ENCODE results near the gene EEF1A2. TPM values are rescaled to one million over a fixed set of nuclear protein-coding genes. Genes with fewer than 3 reads are reported as not detected.

The EEF1A2 gene
- polyA plus RNA-seq, 4 donors, result 0.56 to 3.8 (median 1.4) TPM

GRCh38 chr20:63471981-63472831 lies 26.7 kb downstream of the EEF1A2 start, which contains the start of gene KCNQ2:
Gene KCNQ2, minus strand, starts transcription at chr20:63472655. Its CDS starts 192 bp downstream, at chr20:63472463.
- DNase-seq (ENCODE audit: low read depth in 4 of 4, low spot score in 3 of 4), result no peak

GRCh38 chr20:63471717-63471980 lies 27.2 kb downstream of the EEF1A2 start:
- no peak for DNase-seq (ENCODE audit: low read depth in 4 of 4, low spot score in 3 of 4)

GRCh38 chr20:63471002-63471716 lies 27.7 kb downstream of the EEF1A2 start:
- no peak for DNase-seq (ENCODE audit: low read depth in 4 of 4, low spot score in 3 of 4)

GRCh38 chr20:63470410-63470809 lies 28.5 kb downstream of the EEF1A2 start:
- no peak for DNase-seq (ENCODE audit: low read depth in 4 of 4, low spot score in 3 of 4)

- no peak for DNase-seq (ENCODE audit: low read depth in 4 of 4, low spot score in 3 of 4)
Measured at GRCh38 chr20:63469713-63470101, 29.2 kb downstream of the EEF1A2 start.

GRCh38 chr20:63469019-63469712 lies 29.7 kb downstream of the EEF1A2 start:
- no peak for DNase-seq (ENCODE audit: low read depth in 4 of 4, low spot score in 3 of 4)

GRCh38 chr20:63468421-63468820 lies 30.5 kb downstream of the EEF1A2 start:
- DNase-seq (ENCODE audit: low read depth in 4 of 4, low spot score in 3 of 4), result no peak

GRCh38 chr20:63467294-63468083 lies 31.4 kb downstream of the EEF1A2 start:
- no peak for DNase-seq (ENCODE audit: low read depth in 4 of 4, low spot score in 3 of 4)

- DNase-seq (ENCODE audit: low read depth in 4 of 4, low spot score in 3 of 4), result no peak
Measured at GRCh38 chr20:63466861-63467260, 32.0 kb downstream of the EEF1A2 start.

- no peak for DNase-seq (ENCODE audit: low read depth in 4 of 4, low spot score in 3 of 4)
Measured at GRCh38 chr20:63466250-63466825, 32.5 kb downstream of the EEF1A2 start.

GRCh38 chr20:63465380-63466249 lies 33.3 kb downstream of the EEF1A2 start:
- DNase-seq (ENCODE audit: low read depth in 4 of 4, low spot score in 3 of 4), result no peak

- no peak for DNase-seq (ENCODE audit: low read depth in 4 of 4, low spot score in 3 of 4)
Measured at GRCh38 chr20:63464289-63464635, 34.6 kb downstream of the EEF1A2 start.

GRCh38 chr20:63463400-63464288 lies 35.2 kb downstream of the EEF1A2 start:
- DNase-seq (ENCODE audit: low read depth in 4 of 4, low spot score in 3 of 4), result no peak

GRCh38 chr20:63462244-63462643 lies 36.6 kb downstream of the EEF1A2 start:
- DNase-seq (ENCODE audit: low read depth in 4 of 4, low spot score in 3 of 4), result no peak

- DNase-seq (ENCODE audit: low read depth in 4 of 4, low spot score in 3 of 4), result no peak
Measured at GRCh38 chr20:63461104-63461763, 37.6 kb downstream of the EEF1A2 start.

- no peak for DNase-seq (ENCODE audit: low read depth in 4 of 4, low spot score in 3 of 4)
Measured at GRCh38 chr20:63459070-63459380, 39.9 kb downstream of the EEF1A2 start.

- no peak for DNase-seq (ENCODE audit: low read depth in 4 of 4, low spot score in 3 of 4)
Measured at GRCh38 chr20:63458170-63459069, 40.5 kb downstream of the EEF1A2 start.

Measured in right renal pelvis (tissue), 4 donors.